H1 (cell line): ENCODE data around the gene PLEKHG1. TPM values are rescaled to one million over a fixed set of nuclear protein-coding genes. Genes with fewer than 3 reads are reported as not detected.

ENCODE experiments used
- NRF1 ChIP-seq: IDR thresholded peaks from 2 replicates; pipeline ENCODE4 v1.6.1; 2011; ENCODE audit warnings: mild to moderate bottlenecking, low read depth, low read length, improper control_type of control experiment
- polyA plus RNA-seq, 7 experiments: library from polyadenylated mRNA; depleted of rRNA in 3 of 7; stranded (reverse) in 5 of 7; unstranded in 2 of 7; fragments of >200 nt in 5 of 7; fragments of 200-250 nt in 2 of 7; gene quantifications; 1 replicate in 5 of 7; 2 replicates in 1 of 7; 4 replicates in 1 of 7; pipeline versions ENCODE4 v1.2.1 to v1.2.3, GENCODE V29; 2011 to 2013; ENCODE audit warnings: missing spikeins in 2 of 7, mixed read lengths in 2 of 7
- total RNA-seq: library from RNA; stranded (reverse); fragmentation: NEBNext Ultra II Directional; extraction: Animal tissue kit (Norgen Biotek cat#: 25700); gene quantifications from 2 replicates; pipeline ENCODE4 v1.2.1, GENCODE V29; 2021

Gene PLEKHG1
- total and polyA plus RNA-seq, 2 of the 8 experiments (the other 6 are each of a cell fraction or from before 2014, with no cell fraction given), result 0.94 to 2.2 TPM

- TF ChIP-seq NRF1, result no peak
These were observed at the start of gene PLEKHG1 (continued) for GRCh38 chr6:150599199-150600009.
